Esophagus (tissue), 2 donors: ENCODE measurements around the gene ENPP1. TPM values are rescaled to one million over a fixed set of nuclear protein-coding genes. Genes with fewer than 3 reads are reported as not detected.

Experiments
- H3K27ac ChIP-seq, 2 donors: one replicate each; pipeline ENCODE4 v1.5.1; 2013; ENCODE audit warnings: low read depth in 2 of 2, mild to moderate bottlenecking in 2 of 2, inconsistent platforms in 1 of 2, low read length in 1 of 2, moderate library complexity in 1 of 2
- H3K27me3 ChIP-seq, 2 donors: one replicate each; pipeline ENCODE4 v1.6.1; 2013; ENCODE audit warnings: low read length in 2 of 2, control low read depth in 1 of 2, mild to moderate bottlenecking in 1 of 2; ENCODE audit not compliant: insufficient read depth in 2 of 2, control insufficient read depth in 1 of 2
- H3K36me3 ChIP-seq, 2 donors: one replicate each; pipeline ENCODE4 v1.6.1; 2013; ENCODE audit warnings: low read length in 1 of 2; ENCODE audit not compliant: control insufficient read depth in 2 of 2, insufficient read depth in 2 of 2
- H3K4me1 ChIP-seq, 2 donors: one replicate each; pipeline ENCODE4 v1.6.1; 2013; ENCODE audit warnings: low read length in 1 of 2; ENCODE audit not compliant: control insufficient read depth in 2 of 2, insufficient read depth in 2 of 2
- H3K4me3 ChIP-seq, 2 donors: one replicate each; pipeline ENCODE4 v1.5.1; 2013; ENCODE audit warnings: low read length in 2 of 2, mild to moderate bottlenecking in 2 of 2, low read depth in 1 of 2, moderate library complexity in 1 of 2
- H3K9me3 ChIP-seq, 2 donors: one replicate each; pipeline ENCODE4 v1.6.1; 2013; ENCODE audit warnings: mild to moderate bottlenecking in 2 of 2, low read depth in 1 of 2, low read length in 1 of 2, moderate library complexity in 1 of 2; ENCODE audit not compliant: control insufficient read depth in 2 of 2, insufficient read depth in 1 of 2
- WGBS, 2 donors: extraction: QIAGEN DNeasy Blood & Tissue Kit; methylation state at CpG; one replicate each; pipeline ENCODE4 v1.1.7; 2013; 5-methylcytosine and 5-hydroxymethylcytosine counted together
- polyA plus RNA-seq, 2 donors: library from polyadenylated mRNA; stranded (reverse); fragments of 200-250 nt; gene quantifications; one replicate each; pipeline ENCODE4 v1.2.3, GENCODE V29; 2013
- donor health status: healthy with polysubstance abuse.
- donor health status: Bipolar disorder and iron deficiency.

Gene ENPP1
- polyA plus RNA-seq, 2 donors = 0.84 to 2.8 TPM

GRCh38 chr6:131803007-131803769 is 4.6 kb upstream of the ENPP1 start:
- no peak overlapping the region for H3K4me3 ChIP-seq
- WGBS, 2 donors = 69 to 77% methylated on average over 10 of the region's 10 CpGs
- no peaks in the 10 kb centered on the region for H3K9me3 ChIP-seq
- H3K36me3 ChIP-seq = no peaks in the 10 kb centered on the region
- H3K4me1 ChIP-seq = peaks cover under 1 to 3% of the 10 kb centered on the region in 2 donors
- no peak overlapping the region for H3K27ac ChIP-seq
- H3K27me3 ChIP-seq = no peaks in the 10 kb centered on the region

DNA sequence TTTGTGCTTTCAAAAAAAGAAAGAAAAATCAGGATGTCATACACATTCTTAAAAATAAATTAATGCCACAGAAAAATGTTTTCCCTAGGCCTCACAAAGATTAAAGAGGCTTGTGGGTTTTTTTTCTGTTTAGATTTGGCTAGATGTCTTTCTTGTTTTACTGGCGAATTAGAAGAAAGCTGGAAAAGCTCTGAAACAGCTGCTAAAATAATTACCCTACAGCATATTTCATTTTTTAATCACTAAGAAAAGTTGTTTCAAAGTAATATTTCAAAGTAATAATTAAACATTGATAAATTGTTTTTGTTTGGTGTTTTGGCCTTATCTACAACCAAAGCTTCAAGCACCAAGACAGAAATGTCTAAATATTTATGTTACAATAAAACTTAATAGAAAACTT is 3.7 kb upstream of the ENPP1 start:
- WGBS, 2 donors = 42 to 88% methylated on average over 1 of the region's 1 CpG
- no peaks in the 10 kb centered on the region for H3K9me3 ChIP-seq
- no peaks in the 10 kb centered on the region for H3K27me3 ChIP-seq
- H3K4me3 ChIP-seq = no peak overlapping the region
- peaks cover 2 to 3% of the 10 kb centered on the region in 2 donors for H3K4me1 ChIP-seq
- H3K27ac ChIP-seq = no peak overlapping the region
- no peaks in the 10 kb centered on the region for H3K36me3 ChIP-seq

GRCh38 chr6:131807321-131807643 is 538 bp upstream of the ENPP1 start:
- no peak overlapping the region for H3K27ac ChIP-seq
- no peaks in the 10 kb centered on the region for H3K27me3 ChIP-seq
- H3K4me3 ChIP-seq = peak overlapping the region; percentile 17 to 62
- H3K4me1 ChIP-seq = peaks cover 2 to 3% of the 10 kb centered on the region in 2 donors
- WGBS, 2 donors = 6 to 9% methylated on average over 17 of the region's 17 CpGs
- H3K9me3 ChIP-seq = no peaks in the 10 kb centered on the region
- no peaks in the 10 kb centered on the region for H3K36me3 ChIP-seq

DNA sequence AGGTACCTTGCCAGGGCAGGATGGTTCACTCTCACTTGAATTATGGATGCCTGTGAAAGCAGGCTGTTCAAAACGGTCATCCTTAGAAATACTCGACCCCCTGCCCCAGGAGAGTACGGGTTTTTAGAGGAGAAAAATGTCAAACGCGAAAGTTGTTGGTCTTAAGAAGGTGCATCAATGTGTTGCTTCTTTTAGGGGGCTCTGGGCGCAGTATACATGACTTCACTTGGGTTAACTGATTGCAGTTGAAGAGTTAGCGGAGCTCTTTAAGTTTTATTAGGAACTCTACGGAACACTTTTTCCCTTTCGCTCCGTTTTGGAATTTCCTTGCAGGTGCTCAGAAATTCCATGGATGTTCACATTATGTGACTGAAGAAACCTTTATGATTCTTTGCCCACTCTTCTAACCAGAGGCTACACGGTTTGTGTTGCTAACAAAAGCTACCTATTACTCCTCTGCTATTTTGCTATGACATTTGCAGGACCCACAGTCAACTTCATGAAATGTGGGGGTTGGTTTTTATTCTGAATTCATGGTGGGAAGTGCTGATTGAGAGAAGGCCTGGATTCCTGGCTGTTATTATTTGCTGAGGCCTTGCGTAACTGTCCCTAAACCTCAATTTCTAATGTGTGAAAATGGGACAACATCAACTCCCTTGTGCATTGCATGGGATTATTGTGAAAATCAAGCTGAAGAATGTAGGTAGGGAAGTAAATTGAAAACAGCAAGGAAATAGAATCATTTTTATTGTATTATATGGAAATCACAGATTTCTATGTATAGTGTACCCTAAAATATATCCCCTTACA is 845 bp downstream of the ENPP1 start:
- no peaks in the 10 kb centered on the region for H3K36me3 ChIP-seq
- H3K27me3 ChIP-seq = no peaks in the 10 kb centered on the region
- no peaks in the 10 kb centered on the region for H3K9me3 ChIP-seq
- WGBS, 2 donors = 35 to 40% methylated on average over 12 of the region's 12 CpGs
- H3K4me3 ChIP-seq = peak overlapping the region; percentile 52 to 62
- H3K27ac ChIP-seq = no peak overlapping the region
- H3K4me1 ChIP-seq = peaks cover 2 to 3% of the 10 kb centered on the region in 2 donors

DNA sequence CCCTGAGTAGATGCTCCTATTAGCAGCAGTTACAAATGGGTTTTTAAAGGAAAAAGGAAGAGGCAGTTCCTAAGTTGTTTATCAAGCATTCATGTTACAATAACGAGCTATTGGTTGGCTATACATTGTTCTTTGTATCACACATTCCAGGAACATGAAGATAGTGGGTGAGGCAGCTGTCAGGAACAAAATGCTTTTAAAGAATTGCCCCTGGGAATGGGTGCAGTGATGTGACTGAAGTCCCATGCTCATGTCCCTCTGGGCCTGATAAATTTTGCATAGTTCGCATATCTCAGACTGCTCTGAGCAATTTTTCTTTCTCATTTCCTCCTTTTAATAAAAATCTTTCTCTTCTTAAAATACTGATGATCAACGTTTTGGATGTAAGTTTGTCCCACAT is 3.7 kb downstream of the ENPP1 start:
- H3K27ac ChIP-seq = no peak overlapping the region
- H3K36me3 ChIP-seq = no peaks in the 10 kb centered on the region
- H3K4me3 ChIP-seq = no peak overlapping the region
- H3K27me3 ChIP-seq = no peaks in the 10 kb centered on the region
- peaks cover 2 to 3% of the 10 kb centered on the region in 2 donors for H3K4me1 ChIP-seq
- H3K9me3 ChIP-seq = no peaks in the 10 kb centered on the region
- WGBS, 2 donors = 67 to 75% methylated on average over 3 of the region's 3 CpGs

DNA sequence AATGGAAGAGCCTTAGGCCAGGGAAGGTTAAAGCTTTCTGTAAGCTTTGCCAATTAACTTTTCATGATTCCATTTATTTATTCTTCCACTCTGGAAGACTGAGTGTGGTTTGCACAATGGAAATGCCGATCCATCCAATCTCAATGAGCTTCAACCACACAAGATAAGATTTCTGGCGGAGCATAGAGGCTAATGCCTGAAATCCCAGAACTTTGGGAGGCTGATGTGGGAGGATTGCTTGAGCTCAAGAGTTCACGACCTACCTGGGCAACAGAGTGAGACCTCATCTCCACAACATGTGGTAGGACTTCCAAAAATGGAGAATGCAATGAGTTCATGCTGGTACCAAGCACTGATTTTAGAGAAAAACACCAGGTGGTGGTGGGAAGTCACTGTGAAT is 6.2 kb downstream of the ENPP1 start:
- no peak overlapping the region for H3K27ac ChIP-seq
- H3K4me3 ChIP-seq = no peak overlapping the region
- no peaks in the 10 kb centered on the region for H3K9me3 ChIP-seq
- H3K36me3 ChIP-seq = no peaks in the 10 kb centered on the region
- no peaks in the 10 kb centered on the region for H3K4me1 ChIP-seq
- H3K27me3 ChIP-seq = no peaks in the 10 kb centered on the region
- WGBS, 2 donors = 75 to 85% methylated on average over 3 of the region's 3 CpGs

GRCh38 chr6:131816869-131817268 is 9.0 kb downstream of the ENPP1 start:
- H3K27me3 ChIP-seq = no peaks in the 10 kb centered on the region
- H3K9me3 ChIP-seq = no peaks in the 10 kb centered on the region
- H3K36me3 ChIP-seq = no peaks in the 10 kb centered on the region
- no peak overlapping the region for H3K4me3 ChIP-seq
- 74 to 79% methylated on average over 1 of the region's 1 CpG for WGBS, 2 donors
- no peaks in the 10 kb centered on the region for H3K4me1 ChIP-seq
- no peak overlapping the region for H3K27ac ChIP-seq

DNA sequence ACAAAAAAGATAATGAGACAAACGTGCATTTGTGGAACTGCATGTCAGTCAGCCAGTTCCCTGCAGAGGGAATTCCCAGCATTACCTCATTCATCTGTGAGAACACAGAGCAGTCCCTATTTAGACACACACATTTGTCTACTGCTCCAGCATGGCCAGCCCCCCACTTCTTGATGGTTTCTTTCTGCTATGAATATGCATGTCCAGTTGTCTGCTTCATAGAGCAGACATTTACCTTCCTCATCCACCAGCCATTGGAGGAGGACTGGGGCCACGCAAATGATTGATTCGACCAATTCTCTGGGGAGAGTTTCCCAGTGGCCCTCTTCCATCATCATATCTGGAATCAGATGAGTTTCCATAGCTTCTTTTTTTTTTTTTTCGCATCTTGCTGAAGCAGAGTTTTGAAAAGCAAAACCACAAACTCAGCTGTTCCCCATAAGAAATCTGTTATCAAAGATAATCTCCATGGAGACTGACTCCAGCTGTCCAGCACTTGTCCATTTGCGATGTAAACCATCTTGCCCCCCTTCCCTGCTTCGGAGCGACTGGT is 11.8 kb downstream of the ENPP1 start:
- Histone ChIP-seq H3K36me3 (no peaks in the 10 kb centered on the region), H3K27ac (no peak overlapping the region), H3K27me3 (no peaks in the 10 kb centered on the region), H3K4me3 (no peak overlapping the region), H3K4me1 (no peaks in the 10 kb centered on the region), H3K9me3 (no peaks in the 10 kb centered on the region)
- 53 to 59% methylated on average over 7 of the region's 7 CpGs for WGBS, 2 donors

DNA sequence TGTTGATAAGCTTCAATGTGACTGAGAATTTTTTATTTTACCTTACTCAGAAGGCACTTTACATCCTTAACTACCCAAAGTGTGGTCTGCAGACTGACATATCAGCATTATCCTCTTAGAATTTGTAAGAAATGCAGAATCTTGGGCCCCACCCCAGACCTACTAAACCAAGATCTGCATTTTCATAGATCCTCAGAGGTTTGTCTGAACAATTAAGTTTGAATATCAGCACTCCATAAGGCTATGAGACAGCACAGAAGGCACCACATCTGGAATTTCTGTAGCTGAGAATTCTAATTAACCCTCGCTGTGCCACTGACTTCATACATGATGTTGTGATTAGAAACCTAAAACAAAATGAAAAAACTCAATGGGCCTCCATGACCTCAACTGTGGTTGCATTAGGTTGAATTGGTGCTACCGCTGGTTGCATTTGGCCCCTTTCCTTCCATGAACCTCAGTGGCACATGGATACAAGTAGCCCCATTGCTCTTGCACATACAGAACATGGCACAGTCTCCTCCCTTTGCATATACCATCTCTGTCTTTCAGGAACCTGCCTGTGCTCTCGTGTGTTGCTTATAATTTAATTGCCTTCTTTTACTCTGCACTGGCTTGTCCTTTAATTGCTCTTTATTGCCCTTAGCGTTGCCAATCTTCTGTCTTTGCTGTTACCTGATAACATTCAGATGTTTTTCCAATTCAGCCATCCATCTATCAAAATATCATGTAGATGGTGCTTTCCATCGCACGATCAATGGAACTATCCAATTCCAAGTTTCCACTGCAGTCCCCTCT is 13.4 kb downstream of the ENPP1 start:
- Histone ChIP-seq H3K9me3 (no peaks in the 10 kb centered on the region), H3K4me1 (no peaks in the 10 kb centered on the region), H3K27ac (no peak overlapping the region), H3K36me3 (no peaks in the 10 kb centered on the region), H3K4me3 (no peak overlapping the region), H3K27me3 (no peaks in the 10 kb centered on the region)
- WGBS, 2 donors = 80 to 88% methylated on average over 6 of the region's 6 CpGs
